Lower leg skin (tissue), 3 donors: Measurements from ENCODE around the gene KYNU.

ENCODE experiments used
- POLR2A ChIP-seq, 2 donors: fragments of 450-650 bp; IDR thresholded peaks; one replicate each; pipeline ENCODE4 v1.6.1; 2016 to 2017; ENCODE audit warnings: antibody characterized with exemption in 2 of 2, mild to moderate bottlenecking in 1 of 2, moderate library complexity in 1 of 2
- TF ChIP-seq, protein P1 (sequence below), 3 donors: fragments of 450-650 bp; IDR thresholded peaks; one replicate each; pipeline ENCODE4 v1.5.1; 2016; ENCODE audit warnings: antibody characterized with exemption in 3 of 3, mild to moderate bottlenecking in 3 of 3, moderate library complexity in 2 of 3

DNA sequence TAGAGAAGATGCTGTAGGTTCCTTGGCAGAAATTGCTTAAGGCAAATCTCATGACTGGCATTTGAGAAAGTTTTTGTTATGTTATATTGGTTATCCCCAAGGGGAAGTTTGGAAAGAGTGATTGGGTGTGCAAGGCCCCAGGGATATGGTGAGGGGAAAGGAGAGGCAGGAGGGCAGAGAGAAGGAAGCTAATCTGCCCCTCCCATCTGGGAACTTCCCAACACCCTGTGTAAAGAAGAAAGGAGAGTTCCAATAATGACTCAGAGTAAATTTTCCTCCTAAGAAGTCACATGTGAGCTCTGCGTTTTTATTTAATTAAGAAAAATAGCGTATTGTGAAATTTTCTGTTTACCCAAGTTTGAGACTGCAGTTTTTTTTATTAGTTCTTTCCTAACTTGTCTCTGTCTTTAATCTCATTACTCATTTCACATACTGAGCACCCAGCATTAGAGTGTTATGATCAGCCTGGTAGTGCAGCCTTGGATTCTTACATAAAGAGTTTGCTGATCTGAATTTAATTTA, 3.1 kb upstream of the KYNU start:
- TF ChIP-seq, protein P1, sequence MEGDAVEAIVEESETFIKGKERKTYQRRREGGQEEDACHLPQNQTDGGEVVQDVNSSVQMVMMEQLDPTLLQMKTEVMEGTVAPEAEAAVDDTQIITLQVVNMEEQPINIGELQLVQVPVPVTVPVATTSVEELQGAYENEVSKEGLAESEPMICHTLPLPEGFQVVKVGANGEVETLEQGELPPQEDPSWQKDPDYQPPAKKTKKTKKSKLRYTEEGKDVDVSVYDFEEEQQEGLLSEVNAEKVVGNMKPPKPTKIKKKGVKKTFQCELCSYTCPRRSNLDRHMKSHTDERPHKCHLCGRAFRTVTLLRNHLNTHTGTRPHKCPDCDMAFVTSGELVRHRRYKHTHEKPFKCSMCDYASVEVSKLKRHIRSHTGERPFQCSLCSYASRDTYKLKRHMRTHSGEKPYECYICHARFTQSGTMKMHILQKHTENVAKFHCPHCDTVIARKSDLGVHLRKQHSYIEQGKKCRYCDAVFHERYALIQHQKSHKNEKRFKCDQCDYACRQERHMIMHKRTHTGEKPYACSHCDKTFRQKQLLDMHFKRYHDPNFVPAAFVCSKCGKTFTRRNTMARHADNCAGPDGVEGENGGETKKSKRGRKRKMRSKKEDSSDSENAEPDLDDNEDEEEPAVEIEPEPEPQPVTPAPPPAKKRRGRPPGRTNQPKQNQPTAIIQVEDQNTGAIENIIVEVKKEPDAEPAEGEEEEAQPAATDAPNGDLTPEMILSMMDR (IDR thresholded peaks at IDR 0.05) = no peak
- TF ChIP-seq POLR2A (IDR thresholded peaks at IDR 0.05) = no peak
